C1 segment of cervical spinal cord (tissue), 14 donors: ENCODE measurements around the gene BICC1.

Experiments
- DNase-seq, 14 donors: peaks; one replicate each; lab custom pipeline; 2025; lab: John Stamatoyannopoulos, UW

The BICC1 gene

DNA sequence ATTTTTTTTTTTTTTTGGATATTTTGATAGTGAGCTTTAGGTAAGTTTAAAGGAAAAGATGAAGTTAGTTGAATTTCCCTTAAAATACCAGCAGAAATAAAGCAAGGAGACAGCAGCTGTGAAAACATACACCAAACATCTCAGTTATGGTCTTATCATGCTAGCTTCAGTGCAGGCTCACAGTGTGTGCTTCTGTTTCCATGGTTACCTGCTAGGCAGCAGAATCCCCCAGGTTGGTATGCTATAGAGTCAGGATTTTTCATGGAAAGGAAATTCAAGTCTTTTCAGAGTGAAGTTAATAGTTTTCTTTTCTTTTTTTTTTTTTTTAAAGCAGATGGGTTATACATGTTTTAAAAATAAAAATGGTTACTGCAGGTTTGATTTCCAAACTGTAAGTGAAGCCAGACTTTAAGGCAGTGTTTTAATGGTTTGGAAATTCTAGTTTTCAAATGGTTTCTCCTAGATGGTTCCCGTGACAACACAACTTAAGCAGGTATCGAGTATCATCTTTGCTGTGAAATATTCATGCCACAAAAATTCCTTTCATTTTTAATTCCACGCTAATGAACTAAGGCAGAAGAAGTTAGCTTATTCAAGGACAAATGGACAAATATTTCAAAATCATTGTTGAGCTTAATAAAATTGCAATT lies 230.9 kb downstream of the BICC1 start:
- DNase-seq, result no peak

DNA sequence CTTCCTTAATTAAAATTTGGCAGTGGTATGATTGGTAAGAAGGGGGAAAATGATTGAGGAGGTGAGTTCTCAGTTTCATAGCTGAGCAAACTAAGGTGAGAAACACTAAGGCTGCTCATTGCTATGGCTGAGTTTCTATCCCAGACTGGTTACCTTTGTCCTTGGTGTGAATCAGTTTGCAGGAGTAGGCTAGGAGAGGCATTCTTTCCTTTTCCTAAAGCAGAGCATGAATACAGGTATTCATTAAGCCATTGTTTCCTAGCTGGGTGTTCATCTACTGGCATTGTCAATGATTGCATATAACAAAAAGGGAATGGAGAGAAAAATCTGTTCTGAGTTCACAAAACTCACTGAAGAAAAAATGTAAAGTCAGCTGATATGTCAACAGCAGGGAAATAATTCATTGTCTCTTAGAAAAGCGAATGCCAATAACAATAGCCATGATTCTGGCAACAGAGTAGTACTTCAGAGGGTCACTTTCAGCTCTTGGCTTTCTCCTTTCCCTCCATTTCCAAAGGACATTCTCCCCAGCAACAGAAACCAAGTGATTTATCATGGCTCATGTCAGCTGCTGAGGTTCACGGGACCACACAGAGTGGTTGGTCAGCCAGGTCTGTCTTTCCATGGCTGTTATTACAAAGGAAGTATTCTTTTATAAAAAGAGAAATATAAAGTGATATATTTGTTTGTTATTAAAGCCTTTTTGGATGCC lies 234.0 kb downstream of the BICC1 start:
- DNase-seq, result peak in 1 of 14 donors; percentile 7

GRCh38 chr10:58747687-58748086 lies 235.0 kb downstream of the BICC1 start:
- DNase-seq, result no peak

DNA sequence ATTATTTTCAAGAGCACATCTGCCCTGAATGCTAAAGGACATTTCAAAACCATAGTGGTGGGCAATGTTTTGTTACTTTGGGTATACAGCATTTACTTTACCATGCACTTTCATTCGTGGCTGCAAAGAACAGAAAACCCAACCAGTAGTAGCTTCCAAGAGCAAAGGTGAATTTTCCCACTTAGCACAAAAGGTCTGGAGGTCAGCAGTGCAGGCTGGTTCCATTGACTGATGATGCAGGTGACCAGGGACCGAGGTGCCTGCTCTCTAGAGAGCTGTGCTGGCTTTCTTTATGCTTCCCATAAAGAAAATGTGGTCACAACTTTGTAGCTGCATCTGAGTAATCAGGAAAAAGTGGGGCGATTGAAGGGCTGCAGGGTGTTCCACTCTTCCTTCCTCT lies 240.0 kb downstream of the BICC1 start:
- no peak for DNase-seq

DNA sequence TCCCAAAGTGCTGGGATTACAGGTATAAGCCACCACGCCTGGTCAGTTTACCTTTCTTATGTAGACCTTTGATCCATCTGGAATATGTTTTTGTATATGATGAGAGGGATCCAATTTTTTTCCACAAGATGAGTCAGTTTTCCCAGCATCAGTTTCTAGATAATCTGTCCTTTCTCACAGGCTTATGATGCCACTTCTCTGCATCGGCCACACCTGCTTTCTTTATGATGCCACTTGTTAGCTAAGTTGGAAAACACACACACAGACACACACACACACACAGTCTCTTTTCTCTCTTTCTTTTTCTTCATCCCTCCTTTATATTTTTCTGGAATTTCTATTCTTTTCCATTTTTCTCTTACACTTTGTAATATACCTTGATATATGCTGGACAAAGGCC lies 240.8 kb downstream of the BICC1 start:
- no peak for DNase-seq

DNA sequence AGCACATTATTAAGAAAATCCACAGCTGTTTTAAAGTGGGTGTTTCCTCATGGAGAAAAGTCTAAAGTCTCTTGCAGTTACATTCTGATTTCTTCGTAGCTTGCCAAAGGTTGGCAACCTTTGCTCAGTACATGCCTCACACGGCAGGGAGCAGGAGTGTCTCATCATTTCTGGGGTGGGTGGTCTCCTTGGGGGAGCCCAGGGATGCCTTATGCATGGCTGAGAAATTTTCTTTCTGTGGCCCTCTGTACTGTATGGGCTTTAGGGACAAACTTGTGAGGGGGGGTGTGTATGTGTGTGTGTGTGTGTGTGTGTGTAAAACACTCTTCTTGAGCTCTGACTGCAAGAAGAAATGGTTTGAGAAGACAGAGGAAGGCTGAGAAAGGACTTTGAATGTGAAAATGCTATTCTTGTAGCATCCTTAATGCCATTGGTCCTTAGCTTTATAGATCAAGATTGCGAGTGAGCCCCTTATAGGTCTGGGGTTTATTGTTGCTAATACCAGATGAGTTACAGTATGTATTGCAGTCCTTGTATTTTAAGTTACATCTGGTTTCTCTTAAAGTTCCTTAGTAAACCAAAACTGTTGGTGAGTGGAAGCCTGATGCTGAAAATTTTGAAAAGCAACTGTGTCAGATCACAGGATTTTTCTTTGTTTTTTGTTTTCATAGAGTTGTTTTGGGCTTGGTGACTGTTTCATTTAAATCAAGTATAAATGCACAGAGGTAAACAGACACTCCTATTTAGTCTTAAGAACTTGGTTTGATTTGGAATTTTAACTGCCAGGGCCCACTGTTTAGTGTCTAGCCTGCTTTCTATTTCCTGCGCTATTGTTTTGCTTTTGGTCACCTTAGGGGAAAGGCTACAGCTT lies 242.0 kb downstream of the BICC1 start:
- no peak for DNase-seq

- no peak for DNase-seq
Observed at GRCh38 chr10:58755340-58755610, 242.6 kb downstream of the BICC1 start.

GRCh38 chr10:58755677-58756076 lies 243.0 kb downstream of the BICC1 start:
- DNase-seq, result no peak

GRCh38 chr10:58756130-58756719 lies 243.6 kb downstream of the BICC1 start:
- DNase-seq, result no peak

- DNase-seq, result no peak
Observed at GRCh38 chr10:58757352-58758065, 244.8 kb downstream of the BICC1 start.

DNA sequence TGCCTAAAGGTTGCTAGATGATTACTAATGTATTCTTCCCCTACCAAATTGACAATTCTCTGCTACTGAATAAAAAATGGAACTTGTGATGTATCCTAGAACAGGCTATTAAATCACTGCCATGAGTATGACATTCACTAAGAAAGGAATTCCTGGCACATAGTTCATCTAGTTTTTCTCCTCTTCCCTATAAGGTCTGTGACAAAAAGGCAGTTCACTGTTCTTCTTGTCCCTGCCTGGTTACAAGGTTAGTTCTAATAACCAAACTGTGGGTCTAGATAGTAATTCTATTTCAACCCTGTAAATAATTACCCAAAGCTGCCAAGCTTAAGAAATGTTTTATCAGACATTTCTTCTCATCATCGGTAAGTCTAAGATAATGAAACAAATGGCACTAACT lies 245.6 kb downstream of the BICC1 start:
- DNase-seq, result no peak

DNA sequence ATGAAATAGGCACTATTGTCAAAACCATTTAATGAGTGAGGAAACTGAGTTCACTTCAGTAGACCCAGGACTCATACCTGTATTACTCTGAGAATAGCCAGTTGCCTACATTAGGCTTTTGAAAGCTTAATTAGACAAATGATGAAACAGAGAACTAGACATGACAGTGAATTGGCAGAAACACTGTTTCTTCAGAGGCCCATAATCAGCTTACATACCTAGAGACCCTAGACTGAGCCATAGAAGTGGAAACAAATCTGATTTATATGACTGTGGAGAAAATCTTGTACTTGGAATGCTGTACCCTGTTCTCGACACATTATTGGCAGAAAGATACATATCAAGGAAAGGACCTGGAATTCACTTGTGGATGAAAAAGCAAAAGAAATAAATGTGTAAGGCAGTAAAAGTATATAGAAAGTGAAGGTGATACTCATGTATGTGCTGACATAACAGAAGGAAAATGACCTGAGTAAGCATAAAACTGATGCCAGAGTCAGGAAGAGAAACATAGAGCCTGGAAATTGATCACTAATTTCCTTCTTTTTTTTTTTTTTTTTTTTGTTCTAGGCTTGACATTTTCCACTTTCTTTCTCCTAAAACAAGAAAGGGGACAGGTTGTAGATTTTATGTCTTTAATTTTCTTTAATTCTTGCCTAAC lies 251.5 kb downstream of the BICC1 start:
- DNase-seq, result no peak

DNA sequence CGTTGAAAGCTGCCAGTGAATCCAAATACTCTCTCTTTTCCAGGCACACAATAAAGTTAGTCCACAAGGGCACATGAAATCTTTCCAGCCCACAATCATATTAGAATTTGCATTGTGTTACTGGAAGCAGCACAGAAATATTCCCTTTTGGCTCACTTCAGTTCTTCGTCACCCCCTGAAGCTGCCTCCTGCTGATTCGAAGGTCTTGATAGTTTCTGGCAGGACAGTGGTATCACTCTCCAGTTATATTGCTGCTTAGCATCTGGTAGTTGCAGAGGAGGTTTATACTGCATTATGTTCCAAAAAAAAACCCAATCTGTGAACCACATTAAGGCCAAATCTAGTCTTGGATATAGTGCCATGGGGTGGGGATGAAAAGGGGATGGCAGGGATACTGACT lies 253.2 kb downstream of the BICC1 start:
- no peak for DNase-seq

GRCh38 chr10:58767652-58768051 lies 255.0 kb downstream of the BICC1 start:
- DNase-seq, result no peak

- no peak for DNase-seq
Observed at GRCh38 chr10:58771863-58772262, 259.2 kb downstream of the BICC1 start.

GRCh38 chr10:58772758-58773157 lies 260.1 kb downstream of the BICC1 start:
- no peak for DNase-seq

DNA sequence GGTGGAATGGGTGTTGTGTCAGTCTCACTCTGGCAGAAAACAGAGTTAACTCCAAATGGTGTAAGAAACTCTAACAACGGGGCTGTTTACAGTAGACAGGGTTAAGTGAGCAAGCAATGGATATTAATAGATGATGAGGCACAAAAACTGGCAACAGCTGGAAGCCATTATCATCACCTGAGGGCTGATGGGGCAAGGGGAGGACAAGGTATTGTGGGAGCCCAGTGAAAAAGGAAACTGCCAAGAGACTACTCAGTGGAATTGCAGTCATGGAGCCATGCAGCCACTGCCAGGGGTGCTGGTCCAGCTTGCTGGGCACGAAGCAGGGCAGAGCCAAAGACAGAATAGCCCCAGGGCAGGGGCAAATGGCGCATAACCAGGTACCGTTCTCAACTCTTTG lies 260.7 kb downstream of the BICC1 start:
- DNase-seq, result peak in 1 of 14 donors; percentile 4

GRCh38 chr10:58773944-58774343 lies 261.3 kb downstream of the BICC1 start:
- DNase-seq, result no peak

- DNase-seq, result no peak
Observed at GRCh38 chr10:58775960-58776567, 263.4 kb downstream of the BICC1 start.

GRCh38 chr10:58776568-58777318 lies 264.1 kb downstream of the BICC1 start:
- DNase-seq, result no peak
